ENCODE data around the gene DCTN2. TPM values are rescaled to one million over a fixed set of nuclear protein-coding genes. Genes with fewer than 3 reads are reported as not detected.

The DCTN2 gene
- polyA plus RNA-seq, 1 donor (not counting 4 experiments of a cell fraction or from before 2014, with no cell fraction given), result 132 TPM

GRCh38 chr12:57582440-57582839, 35.4 kb upstream of the DCTN2 start:
- Histone ChIP-seq H3K9me3 (ENCODE audit: control insufficient read depth, low read depth, low read length) (no peaks in the 10 kb centered on the region), H3K9ac (ENCODE audit: control insufficient read depth, extremely low read depth, insufficient read depth, low read length) (no peak overlapping the region), H3K79me2 (ENCODE audit: control insufficient read depth, insufficient read depth, low read length) (no peaks in the 10 kb centered on the region), H3K9me1 (ENCODE audit: control insufficient read depth, extremely low read depth, insufficient read depth, low read length) (no peaks in the 10 kb centered on the region), H3K27me3 (ENCODE audit: control insufficient read depth, extremely low read depth, insufficient read depth, low read length) (peaks cover 12% of the 10 kb centered on the region), H3K4me3 (ENCODE audit: control insufficient read depth in 2 of 3, extremely low read depth in 1 of 3, insufficient read depth in 2 of 3, low read depth in 1 of 3, low read length in 3 of 3) (no peak overlapping the region), H3K4me2 (ENCODE audit: control insufficient read depth, extremely low read depth, insufficient read depth, low read depth, low read length) (no peak overlapping the region), H2AFZ (ENCODE audit: control insufficient read depth, low read length) (no peak overlapping the region), H3K36me3 (ENCODE audit: control insufficient read depth in 2 of 2, extremely low read depth in 1 of 2, insufficient read depth in 2 of 2, low read length in 2 of 2) (no peaks in the 10 kb centered on the region), H3K27ac (ENCODE audit: control insufficient read depth, insufficient read depth, low read length) (no peak overlapping the region), H4K20me1 (ENCODE audit: control insufficient read depth, extremely low read depth, insufficient read depth, low read length) (no peaks in the 10 kb centered on the region), H3K4me1 (ENCODE audit: control insufficient read depth, extremely low read depth, insufficient read depth, low read length) (no peaks in the 10 kb centered on the region)
- dilution Hi-C loops (cut with MboI; ENCODE audit: extremely low pct_ligation_motif_present, low sequenced_read_pairs), result loop anchor here (25.0 kb wide), 1 partner anchor 155 kb away; the partner anchor contains the start of genes AGAP2 and TSPAN31
- DNase-seq (ENCODE audit: low read depth, low spot score), result no peak
- FAIRE-seq, result no peak
- TF ChIP-seq CTCF (optimal IDR thresholded peaks at IDR 0.05 in 1 of 3, IDR thresholded peaks at IDR 0.05 in 1 of 3, conservative IDR thresholded peaks at IDR 0.05 in 1 of 3; ENCODE audit: extremely low read depth in 1 of 3, insufficient read depth in 2 of 3, low read length in 3 of 3) (no peak), EZH2 (IDR thresholded peaks at IDR 0.05; ENCODE audit: low read length) (no peak)

- H3K79me2 ChIP-seq (ENCODE audit: control insufficient read depth, insufficient read depth, low read length), result no peaks in the 10 kb centered on the region
- DNase-seq (ENCODE audit: low read depth, low spot score) (no peak), FAIRE-seq (no peak)
- H3K4me1 ChIP-seq (ENCODE audit: control insufficient read depth, extremely low read depth, insufficient read depth, low read length), result no peaks in the 10 kb centered on the region
- no peaks in the 10 kb centered on the region for H3K36me3 ChIP-seq (ENCODE audit: control insufficient read depth in 2 of 2, extremely low read depth in 1 of 2, insufficient read depth in 2 of 2, low read length in 2 of 2)
- dilution Hi-C loops (cut with MboI; ENCODE audit: extremely low pct_ligation_motif_present, low sequenced_read_pairs), result loop anchor here (25.0 kb wide), 1 partner anchor 155 kb away; the partner anchor contains the start of genes AGAP2 and TSPAN31
- H3K9me1 ChIP-seq (ENCODE audit: control insufficient read depth, extremely low read depth, insufficient read depth, low read length), result no peaks in the 10 kb centered on the region
- H4K20me1 ChIP-seq (ENCODE audit: control insufficient read depth, extremely low read depth, insufficient read depth, low read length), result no peaks in the 10 kb centered on the region
- no peak for TF ChIP-seq EZH2 (IDR thresholded peaks at IDR 0.05; ENCODE audit: low read length)
- TF ChIP-seq CTCF (optimal IDR thresholded peaks at IDR 0.05 in 1 of 3, IDR thresholded peaks at IDR 0.05 in 1 of 3, conservative IDR thresholded peaks at IDR 0.05 in 1 of 3; ENCODE audit: extremely low read depth in 1 of 3, insufficient read depth in 2 of 3, low read length in 3 of 3), result no peak
- no peak overlapping the region for H3K9ac ChIP-seq (ENCODE audit: control insufficient read depth, extremely low read depth, insufficient read depth, low read length)
- no peak overlapping the region for H3K27ac ChIP-seq (ENCODE audit: control insufficient read depth, insufficient read depth, low read length)
- H2AFZ ChIP-seq (ENCODE audit: control insufficient read depth, low read length), result no peak overlapping the region
- no peak overlapping the region for H3K4me3 ChIP-seq (ENCODE audit: control insufficient read depth in 2 of 3, extremely low read depth in 1 of 3, insufficient read depth in 2 of 3, low read depth in 1 of 3, low read length in 3 of 3)
- H3K4me2 ChIP-seq (ENCODE audit: control insufficient read depth, extremely low read depth, insufficient read depth, low read depth, low read length), result no peak overlapping the region
- peaks cover 7% of the 10 kb centered on the region for H3K27me3 ChIP-seq (ENCODE audit: control insufficient read depth, extremely low read depth, insufficient read depth, low read length)
- no peaks in the 10 kb centered on the region for H3K9me3 ChIP-seq (ENCODE audit: control insufficient read depth, low read depth, low read length)
These were observed 34.8 kb upstream of the DCTN2 start for GRCh38 chr12:57581802-57582201.
